ENCODE results near the gene PRDM16. TPM values are rescaled to one million over a fixed set of nuclear protein-coding genes. Genes with fewer than 3 reads are reported as not detected.

PRDM16 gene
- total RNA-seq, 1 experiment from 2014 or later, result 0.17 TPM

- no peak overlapping the region for H2BK12ac ChIP-seq (ENCODE audit: insufficient read length, low read depth, low read length)
- H3K4me3 Mint-ChIP-seq, result no peak overlapping the region
- WGBS (ENCODE audit: extremely low coverage, insufficient read length, low lambda C conversion rate), result no CpG with 5 or more reads among the region's 21 CpGs
- no peak overlapping the region for H3K9ac ChIP-seq (ENCODE audit: extremely low read depth, insufficient read length, low read length)
- H3K9me3 Mint-ChIP-seq, result no peaks in the 10 kb centered on the region; a peak in 1 of 5 replicates
- H2AK5ac ChIP-seq (ENCODE audit: insufficient read length, low read length), result no peak overlapping the region
- no peak overlapping the region for H2BK15ac ChIP-seq (ENCODE audit: low read depth, low read length)
- H2BK20ac ChIP-seq (ENCODE audit: low read depth, low read length, poor library complexity, severe bottlenecking), result no peak overlapping the region
- TF ChIP-seq CTCF (conservative IDR thresholded peaks at IDR 0.05), result no peak
- no peak overlapping the region for H4K91ac ChIP-seq (ENCODE audit: insufficient read length, low read depth, low read length)
- peaks cover 2 to 30% of the 10 kb centered on the region in 2 experiments; a peak in 3 of 4 replicates for H3K4me1 Mint-ChIP-seq
- H2BK120ac ChIP-seq (ENCODE audit: low read depth, low read length, poor library complexity, severe bottlenecking), result no peak overlapping the region
- DNase-seq, result no peak
- H2BK5ac ChIP-seq (ENCODE audit: insufficient read length, low read length), result no peak overlapping the region
- H3K18ac ChIP-seq (ENCODE audit: insufficient read length, low read depth, low read length), result no peak overlapping the region
- H3K56ac ChIP-seq (ENCODE audit: insufficient read length, low read depth, low read length), result no peak overlapping the region
- no peak overlapping the region for H3K4me2 ChIP-seq (ENCODE audit: insufficient read depth, insufficient read length, low read length)
- H3K23ac ChIP-seq (ENCODE audit: insufficient read length, low read depth, low read length), result no peak overlapping the region
- H3K4me1 ChIP-seq (ENCODE audit: insufficient read depth, low read length), result no peaks in the 10 kb centered on the region
- H3K27me3 Mint-ChIP-seq (ENCODE audit: low read depth), result no peaks in the 10 kb centered on the region; the same call in 1 of the 2 replicates
- H3K27ac Mint-ChIP-seq, result no peak overlapping the region
- no peak overlapping the region for H3K4ac ChIP-seq (ENCODE audit: low read depth, low read length)
- H4K8ac ChIP-seq (replicated peaks; ENCODE audit: insufficient read length, low read depth, low read length), result no peak overlapping the region
- H3K14ac ChIP-seq (ENCODE audit: insufficient read depth, low read length), result no peak overlapping the region
- H3K23me2 ChIP-seq (ENCODE audit: insufficient read length, low read depth, low read length, poor library complexity, severe bottlenecking), result peaks cover 6% of the 10 kb centered on the region
- H4K5ac ChIP-seq (ENCODE audit: insufficient read length, low read depth, low read length), result no peak overlapping the region
- no peaks in the 10 kb centered on the region for H3K36me3 Mint-ChIP-seq (ENCODE audit: insufficient read depth in 1 of 3, low read depth in 3 of 3)
- H3K27ac ChIP-seq (ENCODE audit: insufficient read length, low read depth, low read length), result no peak overlapping the region
- H3K9me3 ChIP-seq (ENCODE audit: control insufficient read depth, low read depth, low read length), result no peaks in the 10 kb centered on the region
- no peak overlapping the region for H2AFZ ChIP-seq (ENCODE audit: low read length)
- H3T11ph ChIP-seq (ENCODE audit: low read length), result no peak overlapping the region
- H3K79me1 ChIP-seq (ENCODE audit: insufficient read depth, low read depth, low read length, poor library complexity, severe bottlenecking), result no peaks in the 10 kb centered on the region
- H4K20me1 ChIP-seq (ENCODE audit: control insufficient read depth, insufficient read depth, insufficient read length), result no peaks in the 10 kb centered on the region
- no peaks in the 10 kb centered on the region for H3K27me3 ChIP-seq (ENCODE audit: insufficient read depth, low read length)
- H3K79me2 ChIP-seq (ENCODE audit: insufficient read depth, low read length), result no peaks in the 10 kb centered on the region
Observed at GRCh38 chr1:3435666-3436065, 366.7 kb downstream of the PRDM16 start.

Data from H9 (cell line).